ENCODE data around the gene PRR7.

PRR7 gene

DNA sequence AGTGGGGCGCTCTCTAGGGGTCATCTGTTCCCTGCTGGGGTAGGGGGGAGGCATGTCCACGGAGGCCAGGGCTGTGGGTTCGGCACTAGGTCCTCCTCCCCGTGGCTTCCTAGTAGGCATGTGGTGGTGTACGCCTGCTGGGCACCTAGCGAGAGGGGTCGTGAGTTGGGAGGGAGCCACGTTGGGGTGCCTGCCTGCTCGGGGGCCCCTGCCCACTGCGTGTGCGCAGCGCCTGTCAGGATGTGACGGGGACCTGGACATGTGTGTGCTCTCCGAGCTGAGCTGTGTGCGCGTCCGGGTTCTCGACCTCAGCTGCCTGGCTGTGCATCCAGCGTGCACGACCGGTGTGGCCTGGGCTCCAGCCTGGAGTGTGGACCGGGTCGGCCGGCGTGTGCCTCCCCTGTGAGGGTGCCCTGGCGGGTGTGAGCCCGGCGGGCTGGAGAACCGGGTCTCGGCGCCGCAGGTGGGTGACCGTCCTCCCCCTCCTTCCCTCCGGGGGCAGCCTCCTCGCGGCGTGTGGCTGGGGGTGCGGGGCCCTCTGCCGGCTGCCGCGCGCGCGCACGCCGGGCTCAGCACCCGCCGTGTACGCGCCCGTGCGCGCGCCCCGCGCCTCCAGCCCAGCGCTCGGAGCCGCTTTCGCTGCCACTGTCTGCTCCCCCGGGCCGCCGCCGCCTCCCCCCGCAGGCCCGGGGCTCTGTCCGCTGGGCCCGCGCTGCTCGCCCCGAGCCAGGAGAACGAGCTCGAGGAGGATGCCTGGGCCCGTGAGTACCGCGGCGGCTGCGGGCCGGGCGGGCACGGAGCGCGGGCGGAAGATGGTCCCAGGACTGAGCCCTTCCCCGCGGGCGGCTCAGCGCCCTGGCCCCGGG, at the start of gene PRR7 (continued):
- TF ChIP-seq, protein P1, sequence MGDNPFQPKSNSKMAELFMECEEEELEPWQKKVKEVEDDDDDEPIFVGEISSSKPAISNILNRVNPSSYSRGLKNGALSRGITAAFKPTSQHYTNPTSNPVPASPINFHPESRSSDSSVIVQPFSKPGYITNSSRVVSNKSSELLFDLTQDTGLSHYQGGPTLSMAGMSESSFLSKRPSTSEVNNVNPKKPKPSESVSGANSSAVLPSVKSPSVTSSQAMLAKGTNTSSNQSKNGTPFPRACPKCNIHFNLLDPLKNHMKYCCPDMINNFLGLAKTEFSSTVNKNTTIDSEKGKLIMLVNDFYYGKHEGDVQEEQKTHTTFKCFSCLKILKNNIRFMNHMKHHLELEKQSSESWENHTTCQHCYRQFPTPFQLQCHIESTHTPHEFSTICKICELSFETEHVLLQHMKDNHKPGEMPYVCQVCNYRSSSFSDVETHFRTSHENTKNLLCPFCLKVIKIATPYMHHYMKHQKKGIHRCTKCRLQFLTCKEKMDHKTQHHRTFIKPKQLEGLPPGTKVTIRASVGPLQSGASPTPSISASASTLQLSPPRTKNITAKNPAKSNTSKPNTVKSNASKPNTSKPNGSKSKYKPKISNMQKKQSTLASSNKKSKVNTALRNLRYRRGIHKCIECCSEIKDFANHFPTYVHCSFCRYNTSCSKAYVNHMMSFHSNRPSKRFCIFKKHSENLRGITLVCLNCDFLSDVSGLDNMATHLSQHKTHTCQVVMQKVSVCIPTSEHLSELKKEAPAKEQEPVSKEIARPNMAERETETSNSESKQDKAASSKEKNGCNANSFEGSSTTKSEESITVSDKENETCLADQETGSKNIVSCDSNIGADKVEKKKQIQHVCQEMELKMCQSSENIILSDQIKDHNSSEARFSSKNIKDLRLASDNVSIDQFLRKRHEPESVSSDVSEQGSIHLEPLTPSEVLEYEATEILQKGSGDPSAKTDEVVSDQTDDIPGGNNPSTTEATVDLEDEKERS (tag by site-specific recombination; IDR thresholded peaks at IDR 0.05) = no peak
- peak; percentile 60 for TF ChIP-seq ZNF843 (tag by site-specific recombination; IDR thresholded peaks at IDR 0.05)
- TF ChIP-seq ZBTB48 (tag by site-specific recombination; IDR thresholded peaks at IDR 0.05) = peak; percentile 89
- TF ChIP-seq SETDB1 (IDR thresholded peaks at IDR 0.05; ENCODE audit: insufficient read length, low read length) = no peak
- no peak for TF ChIP-seq ZNF157 (tag by site-specific recombination; IDR thresholded peaks at IDR 0.05)
- no peak for TF ChIP-seq KLF7 (tag by site-specific recombination; IDR thresholded peaks at IDR 0.05; ENCODE audit: borderline replicate concordance)
- no peak for TF ChIP-seq FEZF1 (tag by site-specific recombination; IDR thresholded peaks at IDR 0.05)
- 0 out of 2 replicates have a peak, but pooled peaks have one; percentile 22 for TF ChIP-seq ZXDB (tag by site-specific recombination; IDR thresholded peaks at IDR 0.05)
- TF ChIP-seq GLIS2 (tag by site-specific recombination; IDR thresholded peaks at IDR 0.05) = peak; percentile 96
- TF ChIP-seq ZNF404 (tag by site-specific recombination; IDR thresholded peaks at IDR 0.05) = no peak
- TF ChIP-seq, protein P2, sequence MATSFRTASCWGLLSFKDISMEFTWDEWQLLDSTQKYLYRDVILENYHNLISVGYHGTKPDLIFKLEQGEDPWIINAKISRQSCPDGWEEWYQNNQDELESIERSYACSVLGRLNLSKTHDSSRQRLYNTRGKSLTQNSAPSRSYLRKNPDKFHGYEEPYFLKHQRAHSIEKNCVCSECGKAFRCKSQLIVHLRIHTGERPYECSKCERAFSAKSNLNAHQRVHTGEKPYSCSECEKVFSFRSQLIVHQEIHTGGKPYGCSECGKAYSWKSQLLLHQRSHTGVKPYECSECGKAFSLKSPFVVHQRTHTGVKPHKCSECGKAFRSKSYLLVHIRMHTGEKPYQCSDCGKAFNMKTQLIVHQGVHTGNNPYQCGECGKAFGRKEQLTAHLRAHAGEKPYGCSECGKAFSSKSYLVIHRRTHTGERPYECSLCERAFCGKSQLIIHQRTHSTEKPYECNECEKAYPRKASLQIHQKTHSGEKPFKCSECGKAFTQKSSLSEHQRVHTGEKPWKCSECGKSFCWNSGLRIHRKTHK (tag by site-specific recombination; IDR thresholded peaks at IDR 0.05) = no peak
- no peak for TF ChIP-seq ZNF785 (tag by site-specific recombination; IDR thresholded peaks at IDR 0.05)
- TF ChIP-seq, protein P3, sequence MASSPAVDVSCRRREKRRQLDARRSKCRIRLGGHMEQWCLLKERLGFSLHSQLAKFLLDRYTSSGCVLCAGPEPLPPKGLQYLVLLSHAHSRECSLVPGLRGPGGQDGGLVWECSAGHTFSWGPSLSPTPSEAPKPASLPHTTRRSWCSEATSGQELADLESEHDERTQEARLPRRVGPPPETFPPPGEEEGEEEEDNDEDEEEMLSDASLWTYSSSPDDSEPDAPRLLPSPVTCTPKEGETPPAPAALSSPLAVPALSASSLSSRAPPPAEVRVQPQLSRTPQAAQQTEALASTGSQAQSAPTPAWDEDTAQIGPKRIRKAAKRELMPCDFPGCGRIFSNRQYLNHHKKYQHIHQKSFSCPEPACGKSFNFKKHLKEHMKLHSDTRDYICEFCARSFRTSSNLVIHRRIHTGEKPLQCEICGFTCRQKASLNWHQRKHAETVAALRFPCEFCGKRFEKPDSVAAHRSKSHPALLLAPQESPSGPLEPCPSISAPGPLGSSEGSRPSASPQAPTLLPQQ (tag by site-specific recombination; IDR thresholded peaks at IDR 0.05) = peak; percentile 47; the same call in 1 of the 2 replicates
- TF ChIP-seq SP2 (tag by site-specific recombination; IDR thresholded peaks at IDR 0.05) = no peak
- TF ChIP-seq, protein P4, sequence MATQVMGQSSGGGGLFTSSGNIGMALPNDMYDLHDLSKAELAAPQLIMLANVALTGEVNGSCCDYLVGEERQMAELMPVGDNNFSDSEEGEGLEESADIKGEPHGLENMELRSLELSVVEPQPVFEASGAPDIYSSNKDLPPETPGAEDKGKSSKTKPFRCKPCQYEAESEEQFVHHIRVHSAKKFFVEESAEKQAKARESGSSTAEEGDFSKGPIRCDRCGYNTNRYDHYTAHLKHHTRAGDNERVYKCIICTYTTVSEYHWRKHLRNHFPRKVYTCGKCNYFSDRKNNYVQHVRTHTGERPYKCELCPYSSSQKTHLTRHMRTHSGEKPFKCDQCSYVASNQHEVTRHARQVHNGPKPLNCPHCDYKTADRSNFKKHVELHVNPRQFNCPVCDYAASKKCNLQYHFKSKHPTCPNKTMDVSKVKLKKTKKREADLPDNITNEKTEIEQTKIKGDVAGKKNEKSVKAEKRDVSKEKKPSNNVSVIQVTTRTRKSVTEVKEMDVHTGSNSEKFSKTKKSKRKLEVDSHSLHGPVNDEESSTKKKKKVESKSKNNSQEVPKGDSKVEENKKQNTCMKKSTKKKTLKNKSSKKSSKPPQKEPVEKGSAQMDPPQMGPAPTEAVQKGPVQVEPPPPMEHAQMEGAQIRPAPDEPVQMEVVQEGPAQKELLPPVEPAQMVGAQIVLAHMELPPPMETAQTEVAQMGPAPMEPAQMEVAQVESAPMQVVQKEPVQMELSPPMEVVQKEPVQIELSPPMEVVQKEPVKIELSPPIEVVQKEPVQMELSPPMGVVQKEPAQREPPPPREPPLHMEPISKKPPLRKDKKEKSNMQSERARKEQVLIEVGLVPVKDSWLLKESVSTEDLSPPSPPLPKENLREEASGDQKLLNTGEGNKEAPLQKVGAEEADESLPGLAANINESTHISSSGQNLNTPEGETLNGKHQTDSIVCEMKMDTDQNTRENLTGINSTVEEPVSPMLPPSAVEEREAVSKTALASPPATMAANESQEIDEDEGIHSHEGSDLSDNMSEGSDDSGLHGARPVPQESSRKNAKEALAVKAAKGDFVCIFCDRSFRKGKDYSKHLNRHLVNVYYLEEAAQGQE (tag by site-specific recombination; IDR thresholded peaks at IDR 0.05) = peak; percentile 28; the same call in 1 of the 2 replicates
- peak; percentile 71; the same call in 1 of the 2 replicates for TF ChIP-seq ZNF2 (tag by site-specific recombination; IDR thresholded peaks at IDR 0.05)
- peak; percentile 33; the same call in 1 of the 2 replicates for TF ChIP-seq ZSCAN23 (tag by site-specific recombination; IDR thresholded peaks at IDR 0.05)
- TF ChIP-seq, protein P5, sequence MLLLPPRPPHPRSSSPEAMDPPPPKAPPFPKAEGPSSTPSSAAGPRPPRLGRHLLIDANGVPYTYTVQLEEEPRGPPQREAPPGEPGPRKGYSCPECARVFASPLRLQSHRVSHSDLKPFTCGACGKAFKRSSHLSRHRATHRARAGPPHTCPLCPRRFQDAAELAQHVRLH (tag by site-specific recombination; IDR thresholded peaks at IDR 0.05) = no peak
- TF ChIP-seq ZFP41 (tag by site-specific recombination; IDR thresholded peaks at IDR 0.05; ENCODE audit: borderline replicate concordance) = no peak
- peak; percentile 29; the same call in 1 of the 2 replicates for TF ChIP-seq ZBTB7A (tag by site-specific recombination; IDR thresholded peaks at IDR 0.05; ENCODE audit: low read depth)
- TF ChIP-seq ZNF214 (tag by site-specific recombination; IDR thresholded peaks at IDR 0.05; ENCODE audit: borderline replicate concordance) = no peak
- no peak for TF ChIP-seq ZNF132 (tag by site-specific recombination; IDR thresholded peaks at IDR 0.05; ENCODE audit: borderline replicate concordance)
- TF ChIP-seq, protein P6, sequence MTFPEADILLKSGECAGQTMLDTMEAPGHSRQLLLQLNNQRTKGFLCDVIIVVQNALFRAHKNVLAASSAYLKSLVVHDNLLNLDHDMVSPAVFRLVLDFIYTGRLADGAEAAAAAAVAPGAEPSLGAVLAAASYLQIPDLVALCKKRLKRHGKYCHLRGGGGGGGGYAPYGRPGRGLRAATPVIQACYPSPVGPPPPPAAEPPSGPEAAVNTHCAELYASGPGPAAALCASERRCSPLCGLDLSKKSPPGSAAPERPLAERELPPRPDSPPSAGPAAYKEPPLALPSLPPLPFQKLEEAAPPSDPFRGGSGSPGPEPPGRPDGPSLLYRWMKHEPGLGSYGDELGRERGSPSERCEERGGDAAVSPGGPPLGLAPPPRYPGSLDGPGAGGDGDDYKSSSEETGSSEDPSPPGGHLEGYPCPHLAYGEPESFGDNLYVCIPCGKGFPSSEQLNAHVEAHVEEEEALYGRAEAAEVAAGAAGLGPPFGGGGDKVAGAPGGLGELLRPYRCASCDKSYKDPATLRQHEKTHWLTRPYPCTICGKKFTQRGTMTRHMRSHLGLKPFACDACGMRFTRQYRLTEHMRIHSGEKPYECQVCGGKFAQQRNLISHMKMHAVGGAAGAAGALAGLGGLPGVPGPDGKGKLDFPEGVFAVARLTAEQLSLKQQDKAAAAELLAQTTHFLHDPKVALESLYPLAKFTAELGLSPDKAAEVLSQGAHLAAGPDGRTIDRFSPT (tag by site-specific recombination; IDR thresholded peaks at IDR 0.05) = peak; percentile 75
- peak; percentile 75 for TF ChIP-seq ZNF423 (tag by site-specific recombination; IDR thresholded peaks at IDR 0.05)
- TF ChIP-seq ZNF341 (tag by site-specific recombination; IDR thresholded peaks at IDR 0.05; ENCODE audit: low read depth) = peak; percentile 14; the same call in 1 of the 2 replicates
- TF ChIP-seq ZNF830 (tag by site-specific recombination; IDR thresholded peaks at IDR 0.05; ENCODE audit: low read depth) = no peak
- TF ChIP-seq ZNF596 (tag by site-specific recombination; IDR thresholded peaks at IDR 0.05) = 0 out of 2 replicates have a peak, but pooled peaks have one; percentile 19
